DOHH2 (cell line): ENCODE measurements around the gene GCSAM.
"Not testable (repeated sequence)": the region's sequence is repeated elsewhere in the genome, so short reads cannot be mapped to it uniquely, and the experiment has no call there.

Experiments used
- H3F3A ChIP-seq: fragments of 200-600 bp; sonication (generic), shearing (Covaris generic); 2 replicates; pipeline ENCODE4 v1.6.0; 2016; ENCODE audit warnings: antibody characterized with exemption, mild to moderate bottlenecking; ENCODE audit not compliant: control insufficient read depth, insufficient read depth
- H3K27ac ChIP-seq: fragments of 200-600 bp; sonication (generic); 2 replicates; pipeline ENCODE4 v1.5.1; 2014; ENCODE audit warnings: low read depth, mild to moderate bottlenecking, low read length, moderate library complexity
- H3K27me3 ChIP-seq: fragments of 200-600 bp; sonication (generic); 2 replicates; pipeline ENCODE4 v1.6.1; 2014; ENCODE audit warnings: mild to moderate bottlenecking, low read length, mixed read lengths; ENCODE audit not compliant: control insufficient read depth
- H3K36me3 ChIP-seq: fragments of 200-600 bp; sonication (generic); 2 replicates; pipeline ENCODE4 v1.6.1; 2014; ENCODE audit warnings: mild to moderate bottlenecking, low read length, moderate library complexity, mixed read lengths; ENCODE audit not compliant: control insufficient read depth
- H3K4me1 ChIP-seq: fragments of 200-600 bp; sonication (generic); 2 replicates; pipeline ENCODE4 v1.6.1; 2014; ENCODE audit warnings: mild to moderate bottlenecking, low read length, mixed read lengths; ENCODE audit not compliant: control insufficient read depth
- H3K4me2 ChIP-seq: fragments of 200-600 bp; sonication (generic); 2 replicates; pipeline ENCODE4 v1.6.0; 2014; ENCODE audit warnings: mild to moderate bottlenecking, low read length, moderate library complexity
- H3K4me3 ChIP-seq: fragments of 200-600 bp; sonication (generic); 2 replicates; pipeline ENCODE4 v1.5.1; 2014; ENCODE audit warnings: mild to moderate bottlenecking, low read length, mixed read lengths
- H3K79me2 ChIP-seq: fragments of 200-600 bp; sonication (generic); 2 replicates; pipeline ENCODE4 v1.6.1; 2014; ENCODE audit warnings: mild to moderate bottlenecking, low read length, mixed read lengths; ENCODE audit not compliant: control insufficient read depth
- H3K9me2 ChIP-seq: fragments of 200-600 bp; sonication (generic); replicated peaks from 2 replicates; pipeline ENCODE4 v1.6.1; 2014; ENCODE audit warnings: mild to moderate bottlenecking, low read length, mixed read lengths; ENCODE audit not compliant: control insufficient read depth
- H3K9me3 ChIP-seq: fragments of 200-600 bp; sonication (generic); 2 replicates; pipeline ENCODE4 v1.6.1; 2014; ENCODE audit warnings: antibody characterized with exemption, low read length, mixed read lengths; ENCODE audit not compliant: control insufficient read depth, insufficient read depth
- H4K20me1 ChIP-seq: fragments of 200-600 bp; sonication (generic); 2 replicates; pipeline ENCODE4 v1.6.0; 2014; ENCODE audit warnings: low read depth, mild to moderate bottlenecking, antibody characterized with exemption, low read length, moderate library complexity; ENCODE audit not compliant: control insufficient read depth, insufficient read depth
- CTCF ChIP-seq: fragments of 200-600 bp; sonication (generic); IDR thresholded peaks from one replicate; pipeline ENCODE4 v1.5.1; 2014; ENCODE audit warnings: antibody characterized with exemption, mild to moderate bottlenecking, low read depth, low read length; ENCODE audit not compliant: poor library complexity, severe bottlenecking
- EZH2phosphoT487 ChIP-seq: fragments of 200-600 bp; sonication (generic); IDR thresholded peaks from 2 replicates; pipeline ENCODE4 v1.6.1; 2017; ENCODE audit warnings: borderline replicate concordance, mild to moderate bottlenecking, antibody characterized with exemption, low read length, moderate library complexity, mixed read lengths

Gene GCSAM

GRCh38 chr3:112074616-112075497, 58.2 kb downstream of the GCSAM start:
- TF ChIP-seq CTCF (no peak), EZH2phosphoT487 (no peak)
- Histone ChIP-seq H3K4me1 (peaks cover 7% of the 10 kb centered on the region; the same call in 1 of the 2 replicates), H3K4me2 (no peak overlapping the region), H3F3A (no peaks in the 10 kb centered on the region), H4K20me1 (no peaks in the 10 kb centered on the region), H3K36me3 (no peaks in the 10 kb centered on the region), H3K79me2 (no peaks in the 10 kb centered on the region), H3K9me3 (no peaks in the 10 kb centered on the region), H3K27ac (no peak overlapping the region), H3K9me2 (no peaks in the 10 kb centered on the region), H3K27me3 (no peaks in the 10 kb centered on the region), H3K4me3 (no peak overlapping the region)

GRCh38 chr3:112074006-112074405, 59.0 kb downstream of the GCSAM start:
- no peaks in the 10 kb centered on the region for H3K9me2 ChIP-seq
- H3K4me2 ChIP-seq = no peak overlapping the region
- no peak overlapping the region for H3K27ac ChIP-seq
- H3K79me2 ChIP-seq = no peaks in the 10 kb centered on the region
- H3K4me3 ChIP-seq = no peak overlapping the region
- H3K36me3 ChIP-seq = no peaks in the 10 kb centered on the region
- H4K20me1 ChIP-seq = no peaks in the 10 kb centered on the region
- H3K9me3 ChIP-seq = no peaks in the 10 kb centered on the region
- TF ChIP-seq CTCF (no peak), EZH2phosphoT487 (no peak)
- peaks cover 7% of the 10 kb centered on the region; the same call in 1 of the 2 replicates for H3K4me1 ChIP-seq
- no peaks in the 10 kb centered on the region for H3K27me3 ChIP-seq
- H3F3A ChIP-seq = no peaks in the 10 kb centered on the region

GRCh38 chr3:112072387-112073060, 60.5 kb downstream of the GCSAM start:
- H3K27ac ChIP-seq, H3K27me3 ChIP-seq, H3K9me2 ChIP-seq, H3K4me2 ChIP-seq, H3K79me2 ChIP-seq, H3K36me3 ChIP-seq, H4K20me1 ChIP-seq, H3F3A ChIP-seq, H3K9me3 ChIP-seq, H3K4me1 ChIP-seq, H3K4me3 ChIP-seq: not testable (repeated sequence)
